Measurements from ENCODE around the gene PPA1.
"Not testable (repeated sequence)": the region's sequence is repeated elsewhere in the genome, so short reads cannot be mapped to it uniquely, and the experiment has no call there.

The PPA1 gene

DNA sequence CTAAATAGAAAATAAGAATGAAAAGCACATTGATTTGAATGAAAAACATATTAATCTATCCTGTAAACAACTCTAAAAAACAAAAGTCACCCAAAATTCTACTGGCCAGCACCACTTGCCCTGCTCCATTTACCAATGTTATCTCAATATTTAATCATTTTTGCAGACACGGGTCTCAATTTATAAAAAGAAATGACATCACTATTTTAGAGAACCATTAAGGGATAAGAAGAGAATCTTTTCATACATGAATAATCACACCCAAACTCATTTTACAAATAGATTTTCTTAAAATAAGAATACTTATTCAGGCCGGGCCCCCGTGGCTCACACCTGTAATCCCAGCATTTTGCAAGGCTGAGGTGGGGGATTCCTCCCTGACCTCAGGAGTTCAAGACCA, 66.8 kb downstream of the PPA1 start:
- no peak for DNase-seq

DNA sequence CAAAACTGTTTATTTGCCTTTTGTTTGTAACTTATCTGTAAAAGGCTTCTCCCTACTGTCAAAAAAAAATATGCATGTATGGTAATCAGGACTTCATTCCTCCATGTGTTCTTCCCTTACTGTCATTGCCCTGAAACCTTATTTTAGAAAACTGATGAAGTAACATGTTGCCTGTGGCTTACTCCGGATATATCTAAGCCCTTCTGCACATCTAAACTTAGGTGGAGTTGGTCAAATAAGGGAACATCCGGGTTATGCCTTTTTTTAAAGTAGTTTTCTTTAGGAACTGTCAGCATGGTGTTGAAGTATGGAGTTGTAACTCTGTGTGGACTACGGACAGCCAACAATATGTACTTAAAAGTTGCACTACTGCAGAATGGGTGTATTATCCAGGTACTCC, 69.1 kb downstream of the PPA1 start:
- DNase-seq: no peak

DNA sequence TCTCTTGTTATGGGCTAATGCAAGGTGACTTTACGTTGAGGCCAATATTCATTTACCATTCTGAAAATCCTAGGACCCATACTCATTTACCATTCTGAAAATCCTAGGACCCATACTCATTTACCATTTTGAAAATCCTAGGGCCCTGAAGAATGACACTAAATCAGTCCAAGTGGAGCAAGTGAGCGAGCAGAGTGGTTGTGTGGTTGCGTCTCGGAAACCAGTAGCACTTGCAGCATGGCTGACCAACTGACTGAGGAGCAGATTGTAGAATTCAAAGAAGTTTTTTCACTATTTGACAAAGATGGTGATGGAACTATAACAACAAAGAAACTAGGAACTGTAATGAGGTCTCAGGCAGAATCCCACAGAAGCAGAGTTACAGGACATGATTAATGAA, 69.8 kb downstream of the PPA1 start:
- DNase-seq: no peak

DNA sequence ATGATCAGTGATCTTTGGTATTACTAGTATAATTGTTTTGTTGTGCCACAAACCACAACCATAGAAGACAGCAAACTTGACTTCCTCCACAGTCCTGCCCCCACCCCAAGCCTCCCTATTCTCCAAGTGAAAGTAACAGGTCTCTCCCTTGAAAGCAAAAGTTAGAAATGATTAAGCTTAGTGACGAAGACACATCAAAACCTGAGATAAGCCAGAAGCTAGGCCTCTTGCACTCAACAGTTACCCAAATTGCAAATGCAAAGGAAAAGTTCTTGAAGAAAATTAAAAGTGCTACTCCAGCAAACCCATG, 70.4 kb downstream of the PPA1 start:
- no peak for DNase-seq

DNA sequence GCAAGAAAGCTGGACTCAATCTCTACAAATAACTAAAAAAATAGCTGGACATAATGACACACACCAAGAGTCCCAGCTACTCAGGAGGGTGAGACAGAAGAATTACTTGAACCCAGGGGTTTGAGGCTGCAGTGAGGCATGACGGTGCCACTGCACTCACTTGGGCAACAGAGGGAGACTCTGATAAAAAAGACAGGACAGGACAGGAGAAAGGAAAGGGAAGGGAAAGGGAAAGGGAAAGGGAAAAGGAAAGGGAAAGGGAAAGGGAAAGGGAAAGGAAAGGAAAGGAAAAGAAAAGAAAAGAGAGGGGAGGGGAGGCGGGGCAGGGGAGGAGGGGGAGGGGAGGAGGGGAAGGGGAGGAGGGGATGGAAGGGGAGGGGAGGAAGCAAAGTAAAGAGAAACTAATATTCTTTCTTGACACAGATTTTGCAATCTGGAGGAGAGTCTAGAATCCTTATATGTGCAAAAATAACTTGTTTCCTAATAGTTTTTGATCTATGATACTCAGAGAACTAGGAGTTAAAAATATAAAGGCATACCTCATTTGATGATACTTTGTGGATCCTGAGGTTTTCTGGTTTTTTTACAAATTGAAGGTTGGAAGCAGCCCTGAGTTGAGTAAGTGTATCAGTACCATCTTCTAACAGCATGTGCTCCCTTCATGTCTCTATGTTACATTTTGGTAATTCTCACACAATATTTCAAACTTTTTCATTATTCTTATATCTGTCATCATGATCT, 70.9 kb downstream of the PPA1 start:
- DNase-seq: no peak

DNA sequence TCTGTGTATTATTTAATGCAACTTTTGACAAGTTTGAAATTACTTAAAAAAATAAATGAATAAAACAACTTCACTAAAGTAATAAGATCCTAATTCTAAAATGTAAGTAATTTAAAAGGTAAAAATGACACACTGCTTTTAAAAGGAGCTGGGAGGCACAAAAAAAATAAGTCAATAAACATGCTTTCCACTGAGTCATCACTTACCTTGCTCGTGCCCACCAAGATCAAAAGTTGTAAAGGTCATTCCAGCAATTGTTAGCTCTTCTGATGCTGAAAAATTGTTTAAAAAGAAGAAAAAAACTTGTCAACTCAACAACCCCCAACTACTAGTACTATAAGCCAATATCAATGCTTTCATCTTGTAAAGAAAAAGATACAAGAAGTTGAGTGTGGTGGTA, 72.4 kb downstream of the PPA1 start:
- no peak for DNase-seq

DNA sequence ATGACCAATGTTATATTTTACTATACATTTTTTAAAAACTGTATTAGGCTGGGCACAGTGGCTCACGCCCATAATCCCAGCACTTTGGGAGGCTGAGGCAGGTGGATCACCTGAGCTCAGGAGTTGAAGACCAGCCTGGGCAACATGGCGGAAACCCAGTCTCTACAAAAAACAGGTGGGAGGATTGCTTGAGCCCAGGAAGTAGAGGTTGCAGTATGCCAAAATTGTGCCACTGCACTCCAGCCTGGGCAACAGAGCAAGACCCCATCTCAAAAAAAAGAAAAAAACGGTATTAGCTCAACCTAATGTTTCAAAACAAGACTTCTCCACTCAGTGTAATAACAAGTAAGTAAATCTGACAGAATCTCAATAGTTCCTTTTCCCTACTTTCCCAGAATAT, 73.9 kb downstream of the PPA1 start:
- not testable (repeated sequence) for DNase-seq

DNA sequence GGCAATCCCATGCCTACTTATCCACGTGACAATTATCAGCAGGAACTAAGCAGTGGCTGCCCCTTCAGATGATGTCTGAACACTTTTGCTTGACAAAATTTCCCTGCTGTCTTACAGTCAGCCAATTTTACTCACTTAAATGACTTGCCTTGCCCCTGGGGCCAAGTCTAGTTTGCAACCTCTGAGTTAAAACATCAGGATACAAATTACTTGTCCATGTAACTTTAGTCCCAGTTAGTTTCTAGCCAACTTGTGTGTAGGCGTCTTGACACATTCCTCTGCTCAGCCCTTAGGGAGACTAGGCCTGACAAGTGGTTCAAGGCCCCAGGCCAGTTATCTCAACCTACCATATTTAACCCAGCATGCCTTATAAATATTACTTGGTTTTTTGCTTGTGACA, 75.1 kb downstream of the PPA1 start:
- no peak for DNase-seq

DNA sequence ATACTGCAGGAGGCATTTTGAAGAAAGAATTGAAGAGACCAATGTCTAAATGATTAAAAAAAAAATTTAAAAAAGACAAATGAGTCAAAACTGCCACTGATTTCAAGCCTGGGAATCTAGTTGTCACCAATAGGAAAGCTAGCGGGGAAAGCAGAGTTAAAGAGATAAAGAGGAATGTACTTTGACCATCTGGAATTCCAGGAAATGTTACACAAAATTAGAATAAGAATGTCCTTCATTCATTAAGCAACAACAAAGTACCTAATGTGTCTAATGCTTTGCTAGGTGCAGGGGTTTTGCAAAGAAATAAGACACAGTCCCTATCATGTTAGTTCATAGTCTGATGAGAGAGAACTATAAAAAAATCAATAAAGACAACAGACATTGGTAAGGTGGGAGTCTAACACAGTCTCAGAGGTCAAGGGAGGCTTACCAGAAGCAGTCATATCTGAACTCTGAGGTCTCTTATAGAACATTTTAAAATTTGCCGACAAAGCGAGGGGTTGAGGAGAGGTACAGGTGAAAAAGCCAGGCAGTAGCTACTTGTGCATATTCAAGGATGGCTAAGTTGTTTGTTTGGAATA, 77.9 kb downstream of the PPA1 start:
- no peak for DNase-seq

Measured in bone marrow (tissue), 2 donors.